HepG2 (cell line): ENCODE measurements around the gene STX12. TPM values are rescaled to one million over a fixed set of nuclear protein-coding genes. Genes with fewer than 3 reads are reported as not detected.

ENCODE experiments used
- ATF1 ChIP-seq: IDR thresholded peaks from 2 replicates; pipeline ENCODE4 v1.6.1; 2016; ENCODE audit warnings: mild to moderate bottlenecking, control low read depth
- ETS1 ChIP-seq: sonication (generic); formaldehyde crosslinking; IDR thresholded peaks from 2 replicates; pipeline ENCODE4 v1.4.0; 2020; ENCODE audit warnings: missing genetic modification reagents
- FOXK2 ChIP-seq: fragments of 450-650 bp; IDR thresholded peaks from 2 replicates; pipeline ENCODE4 v1.6.1; 2016
- MEF2D ChIP-seq: sonication (generic); formaldehyde crosslinking; IDR thresholded peaks from 2 replicates; pipeline ENCODE4 v1.5.1; 2020; ENCODE audit warnings: mild to moderate bottlenecking, missing genetic modification reagents
- MEIS1 ChIP-seq: sonication (generic); formaldehyde crosslinking; IDR thresholded peaks from 2 replicates; pipeline ENCODE4 v1.9.0; 2021; ENCODE audit warnings: mild to moderate bottlenecking, missing genetic modification reagents, moderate library complexity, borderline replicate concordance
- NFKB2 ChIP-seq: sonication (generic); formaldehyde crosslinking; IDR thresholded peaks from 2 replicates; pipeline ENCODE4 v1.4.0; 2020; ENCODE audit warnings: missing genetic modification reagents, borderline replicate concordance
- RFX1 ChIP-seq: fragments of 450-650 bp; IDR thresholded peaks from 2 replicates; pipeline ENCODE4 v1.6.1; 2017
- SALL2 ChIP-seq: sonication (generic); formaldehyde crosslinking; IDR thresholded peaks from 2 replicates; pipeline ENCODE4 v1.8.1; 2023; ENCODE audit warnings: mild to moderate bottlenecking, missing genetic modification reagents, inconsistent platforms
- YEATS4 ChIP-seq: sonication (generic); formaldehyde crosslinking; IDR thresholded peaks from 2 replicates; pipeline ENCODE4 v1.4.0; 2020; ENCODE audit warnings: missing genetic modification reagents, borderline replicate concordance
- ZMYM4 ChIP-seq: sonication (generic); formaldehyde crosslinking; IDR thresholded peaks from 2 replicates; pipeline ENCODE4 v1.8.1; 2023; ENCODE audit warnings: mild to moderate bottlenecking, missing genetic modification reagents
- ZNF362 ChIP-seq: sonication (generic); formaldehyde crosslinking; IDR thresholded peaks from 2 replicates; pipeline ENCODE4 v1.4.0; 2020; ENCODE audit warnings: missing genetic modification reagents, mild to moderate bottlenecking, borderline replicate concordance
- ZNF512B ChIP-seq: sonication (generic); formaldehyde crosslinking; IDR thresholded peaks from 2 replicates; pipeline ENCODE4 v1.5.1; 2020; ENCODE audit warnings: missing genetic modification reagents, mild to moderate bottlenecking, borderline replicate concordance
- ZNF562 ChIP-seq: sonication (generic); formaldehyde crosslinking; IDR thresholded peaks from 2 replicates; pipeline ENCODE4 v1.8.0; 2022; ENCODE audit warnings: missing genetic modification reagents, borderline replicate concordance
- ZNF839 ChIP-seq: sonication (generic); formaldehyde crosslinking; IDR thresholded peaks from 2 replicates; pipeline ENCODE4 v1.4.0; 2020; ENCODE audit warnings: missing genetic modification reagents, mild to moderate bottlenecking, borderline replicate concordance
- ZSCAN25 ChIP-seq: sonication (generic); formaldehyde crosslinking; IDR thresholded peaks from 2 replicates; pipeline ENCODE4 v1.8.0; 2022; ENCODE audit warnings: mild to moderate bottlenecking, missing genetic modification reagents
- polyA plus RNA-seq, 8 experiments: library from polyadenylated mRNA; depleted of rRNA in 3 of 8; stranded (reverse) in 7 of 8; unstranded in 1 of 8; fragments of >200 nt; fragmentation: Illumina TruSeq in 4 of 8; extraction: Trizol in 4 of 8; gene quantifications; 2 replicates each; pipeline versions ENCODE4 v1.2.1 to v1.2.3, GENCODE V29; 2011 to 2016; ENCODE audit warnings: low read depth in 4 of 8, missing spikeins in 1 of 8, mixed read lengths in 1 of 8; ENCODE audit not compliant: insufficient read depth in 1 of 8
- total RNA-seq, 5 experiments: library from RNA; depleted of rRNA; stranded (reverse); fragments of >200 nt; fragmentation: Illumina TruSeq; extraction: Trizol; gene quantifications; 2 replicates each; pipeline ENCODE4 v1.2.3, GENCODE V29; 2016; ENCODE audit warnings: low read depth in 1 of 5
- TF ChIP-seq, protein P1 (sequence below): sonication (generic); formaldehyde crosslinking; IDR thresholded peaks from 2 replicates; pipeline ENCODE4 v1.4.0; 2020; ENCODE audit warnings: mild to moderate bottlenecking, missing genetic modification reagents, borderline replicate concordance
- TF ChIP-seq, protein P2 (sequence below): sonication (generic); formaldehyde crosslinking; IDR thresholded peaks from 2 replicates; pipeline ENCODE4 v1.9.0; 2021; ENCODE audit warnings: missing genetic modification reagents, mild to moderate bottlenecking, borderline replicate concordance

Gene STX12
- total and polyA plus RNA-seq, 2 of the 13 experiments (the other 11 are each of a cell fraction or from before 2014, with no cell fraction given), result 9.0 to 19.7 TPM

- TF ChIP-seq, protein P1, sequence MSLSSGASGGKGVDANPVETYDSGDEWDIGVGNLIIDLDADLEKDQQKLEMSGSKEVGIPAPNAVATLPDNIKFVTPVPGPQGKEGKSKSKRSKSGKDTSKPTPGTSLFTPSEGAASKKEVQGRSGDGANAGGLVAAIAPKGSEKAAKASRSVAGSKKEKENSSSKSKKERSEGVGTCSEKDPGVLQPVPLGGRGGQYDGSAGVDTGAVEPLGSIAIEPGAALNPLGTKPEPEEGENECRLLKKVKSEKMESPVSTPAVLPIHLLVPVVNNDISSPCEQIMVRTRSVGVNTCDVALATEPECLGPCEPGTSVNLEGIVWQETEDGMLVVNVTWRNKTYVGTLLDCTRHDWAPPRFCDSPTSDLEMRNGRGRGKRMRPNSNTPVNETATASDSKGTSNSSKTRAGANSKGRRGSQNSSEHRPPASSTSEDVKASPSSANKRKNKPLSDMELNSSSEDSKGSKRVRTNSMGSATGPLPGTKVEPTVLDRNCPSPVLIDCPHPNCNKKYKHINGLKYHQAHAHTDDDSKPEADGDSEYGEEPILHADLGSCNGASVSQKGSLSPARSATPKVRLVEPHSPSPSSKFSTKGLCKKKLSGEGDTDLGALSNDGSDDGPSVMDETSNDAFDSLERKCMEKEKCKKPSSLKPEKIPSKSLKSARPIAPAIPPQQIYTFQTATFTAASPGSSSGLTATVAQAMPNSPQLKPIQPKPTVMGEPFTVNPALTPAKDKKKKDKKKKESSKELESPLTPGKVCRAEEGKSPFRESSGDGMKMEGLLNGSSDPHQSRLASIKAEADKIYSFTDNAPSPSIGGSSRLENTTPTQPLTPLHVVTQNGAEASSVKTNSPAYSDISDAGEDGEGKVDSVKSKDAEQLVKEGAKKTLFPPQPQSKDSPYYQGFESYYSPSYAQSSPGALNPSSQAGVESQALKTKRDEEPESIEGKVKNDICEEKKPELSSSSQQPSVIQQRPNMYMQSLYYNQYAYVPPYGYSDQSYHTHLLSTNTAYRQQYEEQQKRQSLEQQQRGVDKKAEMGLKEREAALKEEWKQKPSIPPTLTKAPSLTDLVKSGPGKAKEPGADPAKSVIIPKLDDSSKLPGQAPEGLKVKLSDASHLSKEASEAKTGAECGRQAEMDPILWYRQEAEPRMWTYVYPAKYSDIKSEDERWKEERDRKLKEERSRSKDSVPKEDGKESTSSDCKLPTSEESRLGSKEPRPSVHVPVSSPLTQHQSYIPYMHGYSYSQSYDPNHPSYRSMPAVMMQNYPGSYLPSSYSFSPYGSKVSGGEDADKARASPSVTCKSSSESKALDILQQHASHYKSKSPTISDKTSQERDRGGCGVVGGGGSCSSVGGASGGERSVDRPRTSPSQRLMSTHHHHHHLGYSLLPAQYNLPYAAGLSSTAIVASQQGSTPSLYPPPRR, result peak; percentile 45; the same call in 1 of the 2 replicates
- TF ChIP-seq ZNF512B (CRISPR knock-in tag) (no peak), MEIS1 (CRISPR knock-in tag) (0 out of 2 replicates have a peak, but pooled peaks have one; percentile 87), YEATS4 (CRISPR knock-in tag) (peak; percentile 90), SALL2 (CRISPR knock-in tag) (no peak), ZNF562 (CRISPR knock-in tag) (no peak), ZMYM4 (CRISPR knock-in tag) (peak; percentile 95), ZSCAN25 (CRISPR knock-in tag) (no peak; the same call in 1 of the 2 replicates), FOXK2 (peak; percentile 59; the same call in 1 of the 2 replicates), ZNF839 (CRISPR knock-in tag) (0 out of 2 replicates have a peak, but pooled peaks have one; percentile 42), RFX1 (peak; percentile 77), ETS1 (0 out of 2 replicates have a peak, but pooled peaks have one; percentile 41), ZNF362 (CRISPR knock-in tag) (no peak), ATF1 (peak; percentile 94), NFKB2 (CRISPR knock-in tag) (0 out of 2 replicates have a peak, but pooled peaks have one; percentile 53), MEF2D (CRISPR knock-in tag) (peak; percentile 64; the same call in 1 of the 2 replicates)
- TF ChIP-seq, protein P2, sequence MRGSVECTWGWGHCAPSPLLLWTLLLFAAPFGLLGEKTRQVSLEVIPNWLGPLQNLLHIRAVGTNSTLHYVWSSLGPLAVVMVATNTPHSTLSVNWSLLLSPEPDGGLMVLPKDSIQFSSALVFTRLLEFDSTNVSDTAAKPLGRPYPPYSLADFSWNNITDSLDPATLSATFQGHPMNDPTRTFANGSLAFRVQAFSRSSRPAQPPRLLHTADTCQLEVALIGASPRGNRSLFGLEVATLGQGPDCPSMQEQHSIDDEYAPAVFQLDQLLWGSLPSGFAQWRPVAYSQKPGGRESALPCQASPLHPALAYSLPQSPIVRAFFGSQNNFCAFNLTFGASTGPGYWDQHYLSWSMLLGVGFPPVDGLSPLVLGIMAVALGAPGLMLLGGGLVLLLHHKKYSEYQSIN (CRISPR knock-in tag), result no peak
Measured at GRCh38 chr1:27725374-27726172, 47.4 kb upstream of the STX12 start, which contains the start of gene FAM76A (continued).
